GM19025 (cell line): ENCODE data around the gene KLHL11.

Experiments used
- ATAC-seq: cut with Tn5 transposase; IDR thresholded peaks from one replicate; pipeline ENCODE4 v1.9.1; 2021; ENCODE audit warnings: mild to moderate bottlenecking, low read depth, moderate library complexity; ENCODE audit not compliant: unreplicated experiment

KLHL11 gene

DNA sequence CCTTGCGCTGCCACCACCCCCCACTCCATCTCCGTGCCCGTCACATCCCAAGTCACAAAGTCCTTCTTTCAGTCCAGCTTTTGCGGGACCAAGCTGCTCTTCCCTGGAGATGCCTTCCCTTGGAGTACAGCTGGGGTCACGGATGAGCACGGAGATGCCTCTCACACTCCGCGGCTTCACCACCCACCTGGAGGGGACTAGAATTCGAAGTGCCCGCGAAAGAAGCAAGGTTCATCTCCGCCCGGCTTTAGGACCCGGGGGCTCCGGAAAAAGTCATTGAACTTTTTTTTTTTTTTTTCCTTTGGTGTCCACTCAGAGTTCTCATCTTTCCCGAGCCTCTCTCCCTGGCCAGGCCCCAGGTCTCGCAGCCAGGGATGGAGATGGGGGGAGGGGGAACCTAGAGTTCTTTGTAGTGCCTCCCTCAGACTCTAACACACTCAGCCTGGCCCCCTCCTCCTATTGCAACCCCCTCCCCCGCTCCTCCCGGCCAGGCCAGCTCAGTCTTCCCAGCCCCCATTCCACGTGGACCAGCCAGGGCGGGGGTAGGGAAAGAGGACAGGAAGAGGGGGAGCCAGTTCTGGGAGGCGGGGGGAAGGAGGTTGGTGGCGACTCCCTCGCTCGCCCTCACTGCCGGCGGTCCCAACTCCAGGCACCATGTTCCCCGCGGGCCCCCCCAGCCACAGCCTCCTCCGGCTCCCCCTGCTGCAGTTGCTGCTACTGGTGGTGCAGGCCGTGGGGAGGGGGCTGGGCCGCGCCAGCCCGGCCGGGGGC, 52.7 kb downstream of the KLHL11 start, which contains the start of gene FKBP10:
Gene FKBP10 (plus strand): TSS at position 624 of the 771 bp plus-strand sequence. CDS start 31 bp downstream, at position 655.
- ATAC-seq: no peak

- ATAC-seq: no peak
These were observed 53.5 kb downstream of the KLHL11 start, which contains the start of gene P3H4 for GRCh38 chr17:41811549-41812380. Gene P3H4 (minus strand): TSS chr17:41811949. CDS start chr17:41811915, 34 bp downstream.

GRCh38 chr17:41810659-41811548, 54.3 kb downstream of the KLHL11 start:
- no peak for ATAC-seq

- no peak for ATAC-seq
These were observed 58.4 kb downstream of the KLHL11 start for GRCh38 chr17:41806685-41807445.
